NAMALWA (cell line): ENCODE results near the gene SERPINE2.

ENCODE experiments used
- DNase-seq: peaks from one replicate; pipeline ENCODE4 v3.0.0-alpha.2; 2015; ENCODE audit warnings: low spot score

Gene SERPINE2

GRCh38 chr2:224039080-224039769 lies at the start of gene SERPINE2:
Gene SERPINE2 (minus strand): TSS chr2:224039286. CDS start chr2:224001900, 37,386 bp downstream.
- DNase-seq = peak; percentile 13

GRCh38 chr2:224086226-224086914 lies 47.3 kb upstream of the SERPINE2 start:
- DNase-seq = no peak

GRCh38 chr2:224085811-224086210 lies 46.7 kb upstream of the SERPINE2 start:
- no peak for DNase-seq

- DNase-seq = no peak
Observed at GRCh38 chr2:224085246-224085645, 46.2 kb upstream of the SERPINE2 start.

GRCh38 chr2:224084266-224084892 lies 45.3 kb upstream of the SERPINE2 start:
- DNase-seq = peak; percentile 35

GRCh38 chr2:224083638-224084037 lies 44.6 kb upstream of the SERPINE2 start:
- DNase-seq = no peak

- DNase-seq = no peak
Observed at GRCh38 chr2:224078656-224079055, 39.6 kb upstream of the SERPINE2 start.

GRCh38 chr2:224077773-224078507 lies 38.9 kb upstream of the SERPINE2 start:
- DNase-seq = no peak

- DNase-seq = no peak
Observed at GRCh38 chr2:224075588-224075987, 36.5 kb upstream of the SERPINE2 start.

- no peak for DNase-seq
Observed at GRCh38 chr2:224073676-224074075, 34.6 kb upstream of the SERPINE2 start.

- DNase-seq = no peak
Observed at GRCh38 chr2:224072541-224073188, 33.6 kb upstream of the SERPINE2 start.

- no peak for DNase-seq
Observed at GRCh38 chr2:224069172-224069571, 30.1 kb upstream of the SERPINE2 start.

- no peak for DNase-seq
Observed at GRCh38 chr2:224063298-224063648, 24.2 kb upstream of the SERPINE2 start.

GRCh38 chr2:224062481-224063297 lies 23.6 kb upstream of the SERPINE2 start:
- no peak for DNase-seq

GRCh38 chr2:224060783-224061482 lies 21.8 kb upstream of the SERPINE2 start:
- DNase-seq = no peak

- DNase-seq = no peak
Observed at GRCh38 chr2:224059178-224059577, 20.1 kb upstream of the SERPINE2 start.

- no peak for DNase-seq
Observed at GRCh38 chr2:224058048-224058775, 19.1 kb upstream of the SERPINE2 start.

GRCh38 chr2:224056889-224057288 lies 17.8 kb upstream of the SERPINE2 start:
- DNase-seq = no peak

- no peak for DNase-seq
Observed at GRCh38 chr2:224055101-224055500, 16.0 kb upstream of the SERPINE2 start.

GRCh38 chr2:224046752-224047151 lies 7.7 kb upstream of the SERPINE2 start:
- DNase-seq = no peak
